ENCODE results near the gene PSME2. TPM values are rescaled to one million over a fixed set of nuclear protein-coding genes. Genes with fewer than 3 reads are reported as not detected.
A peak's percentile ranks its signal among the peaks of the same experiment; 100 is the strongest.

The PSME2 gene
- total and polyA plus RNA-seq, 11 donors, result 51.4 to 360 (median 90.4) TPM

DNA sequence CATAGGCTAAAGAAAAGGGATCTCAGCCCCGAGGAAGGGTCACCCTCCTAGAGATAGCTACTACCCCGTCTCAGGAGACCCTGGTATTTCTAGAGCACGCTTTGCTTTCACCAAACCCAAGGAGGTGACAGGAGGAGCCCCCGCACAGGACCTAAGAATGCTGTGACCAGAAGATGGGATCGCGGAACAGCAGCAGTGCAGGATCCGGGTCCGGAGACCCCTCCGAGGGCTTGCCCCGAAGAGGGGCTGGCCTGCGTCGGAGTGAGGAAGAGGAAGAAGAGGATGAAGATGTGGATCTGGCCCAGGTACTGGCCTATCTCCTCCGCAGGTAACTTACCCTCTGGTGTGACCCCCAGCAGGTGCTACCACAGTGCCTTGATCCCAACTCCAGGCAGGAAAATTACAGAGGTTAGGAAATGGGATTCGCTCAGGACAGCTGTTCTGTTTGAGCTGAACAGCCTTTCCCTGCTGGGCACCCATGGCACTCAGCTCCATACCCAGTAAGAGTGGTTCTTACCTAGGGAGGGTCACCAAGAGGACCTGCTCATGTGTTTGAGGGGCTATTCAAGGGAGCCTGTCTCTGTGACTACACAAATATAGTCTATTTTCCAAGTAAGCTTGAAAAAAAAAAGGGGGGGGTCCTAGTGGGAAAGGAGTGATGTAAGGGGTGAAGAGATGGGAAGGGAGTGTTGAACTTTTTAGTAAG lies 30.8 kb downstream of the PSME2 start:
- no peaks in the 10 kb centered on the region for H3K9me3 ChIP-seq
- H3K4me3 ChIP-seq, result peak overlapping the region; percentile 48 to 79 (median 71)
- H3K27me3 ChIP-seq, result no peaks in the 10 kb centered on the region
- peak overlapping the region in 11 of 12 donors; percentile 44 to 100 (median 97) for H3K27ac ChIP-seq
- TF ChIP-seq POLR2A (IDR thresholded peaks at IDR 0.05), result no peak
- TF ChIP-seq, protein P1, sequence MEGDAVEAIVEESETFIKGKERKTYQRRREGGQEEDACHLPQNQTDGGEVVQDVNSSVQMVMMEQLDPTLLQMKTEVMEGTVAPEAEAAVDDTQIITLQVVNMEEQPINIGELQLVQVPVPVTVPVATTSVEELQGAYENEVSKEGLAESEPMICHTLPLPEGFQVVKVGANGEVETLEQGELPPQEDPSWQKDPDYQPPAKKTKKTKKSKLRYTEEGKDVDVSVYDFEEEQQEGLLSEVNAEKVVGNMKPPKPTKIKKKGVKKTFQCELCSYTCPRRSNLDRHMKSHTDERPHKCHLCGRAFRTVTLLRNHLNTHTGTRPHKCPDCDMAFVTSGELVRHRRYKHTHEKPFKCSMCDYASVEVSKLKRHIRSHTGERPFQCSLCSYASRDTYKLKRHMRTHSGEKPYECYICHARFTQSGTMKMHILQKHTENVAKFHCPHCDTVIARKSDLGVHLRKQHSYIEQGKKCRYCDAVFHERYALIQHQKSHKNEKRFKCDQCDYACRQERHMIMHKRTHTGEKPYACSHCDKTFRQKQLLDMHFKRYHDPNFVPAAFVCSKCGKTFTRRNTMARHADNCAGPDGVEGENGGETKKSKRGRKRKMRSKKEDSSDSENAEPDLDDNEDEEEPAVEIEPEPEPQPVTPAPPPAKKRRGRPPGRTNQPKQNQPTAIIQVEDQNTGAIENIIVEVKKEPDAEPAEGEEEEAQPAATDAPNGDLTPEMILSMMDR (IDR thresholded peaks at IDR 0.05), result no peak
- WGBS, 4 donors, result 1 to 6% (median 3%) methylated on average over 12 to 14 of the region's 14 CpGs
- DNase-seq, result no peak
- peak in 1 of 4 donors; percentile 0 for ATAC-seq
- intact Hi-C loops (cut with DNase I), result loop anchor here in 3 of 10 donors (2.0 kb wide), 4 partner anchors 15 to 73 kb away; partner anchors contain the start of genes EMC9 (in 2 of the 3), FITM1 (in 1 of the 3), IPO4 (in 1 of the 3) and IRF9 (in 1 of the 3)
- H3K4me1 ChIP-seq, result peaks cover 0 to 28% (median 18%) of the 10 kb centered on the region in 12 donors
- peaks cover 0 to 44% (median 38%) of the 10 kb centered on the region in 9 donors for H3K36me3 ChIP-seq

DNA sequence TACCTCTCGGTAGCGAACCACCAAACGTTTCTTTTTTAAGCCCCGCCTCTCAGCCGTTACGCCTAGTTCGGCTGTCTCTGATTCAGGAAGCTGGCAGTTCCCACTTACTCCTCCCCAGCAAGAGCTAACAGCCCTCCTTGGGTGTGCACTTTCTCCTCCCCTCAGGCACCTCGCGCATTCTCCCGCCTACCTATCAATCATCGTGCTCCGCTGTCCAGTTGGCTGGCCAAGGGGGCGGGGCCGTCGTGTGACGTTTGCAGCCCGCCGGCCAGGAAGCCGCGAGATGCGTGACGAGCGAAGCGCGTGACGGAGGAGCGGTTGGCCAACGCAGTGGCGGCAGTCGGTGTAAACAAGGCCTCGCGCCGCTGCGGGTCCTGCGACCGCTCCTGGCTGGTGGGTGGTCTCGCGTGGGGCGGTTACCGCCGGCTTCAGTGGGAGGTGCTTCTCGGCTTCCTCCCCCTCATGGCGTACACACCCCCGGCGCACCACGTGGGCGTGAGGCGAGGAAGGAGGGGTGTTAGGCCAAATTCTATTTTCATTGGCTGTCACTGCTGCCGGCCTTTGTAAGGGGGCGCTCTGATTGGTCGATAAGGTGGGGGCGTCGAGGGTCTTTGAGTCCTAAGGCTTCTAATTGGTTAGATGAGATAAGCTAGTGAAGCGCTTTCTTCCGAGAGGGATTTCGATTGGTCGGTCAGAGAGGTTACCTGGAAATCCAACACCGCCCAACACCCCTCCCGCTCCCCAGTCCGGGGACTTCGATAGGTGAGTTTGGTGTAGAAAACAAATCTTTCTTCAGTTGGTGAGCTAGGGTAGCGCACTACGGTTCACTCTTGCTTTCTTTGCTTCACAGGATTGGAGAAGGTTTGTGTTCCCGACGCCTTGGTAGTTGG lies 31.6 kb downstream of the PSME2 start, which contains the start of the genes DCAF11 and NRL:
DCAF11 (plus strand) TSS at position 246 of the 890 bp plus-strand sequence. CDS start 818 bp downstream, outside the sequence.
NRL (minus strand) TSS at position 418 of the 890 bp plus-strand sequence. CDS start 32,101 bp downstream, outside the sequence.
- Histone ChIP-seq H3K4me1 (peaks cover 0 to 31% (median 18%) of the 10 kb centered on the region in 12 donors), H3K36me3 (peaks cover 0 to 36% (median 30%) of the 10 kb centered on the region in 9 donors), H3K27me3 (no peaks in the 10 kb centered on the region), H3K4me3 (peak within 1 kb of the TSS; percentile 48 to 79 (median 71)), H3K9me3 (no peaks in the 10 kb centered on the region), H3K27ac (peak within 1 kb of the TSS; percentile 95 to 100 (median 97))
- WGBS, 4 donors, result 0% methylated on average over 44 to 65 of the region's 65 CpGs
- TF ChIP-seq, protein P1 (IDR thresholded peaks at IDR 0.05), result peak in 2 of 12 donors; percentile 22 to 36
- TF ChIP-seq POLR2A (IDR thresholded peaks at IDR 0.05), result peak in 1 of 2 donors; percentile 9
- DNase-seq (peak; percentile 99), ATAC-seq (peak; percentile 93 to 95 (median 94))
- intact Hi-C loops (cut with DNase I), result loop anchor here in 5 of 10 donors (1.0 to 5.0 kb wide), 8 partner anchors 16 to 74 kb away; partner anchors contain the start of genes IRF9 (in 3 of the 5), EMC9 (in 2 of the 5), PSME2 (in 2 of the 5) and FITM1 (in 1 of the 5)

DNA sequence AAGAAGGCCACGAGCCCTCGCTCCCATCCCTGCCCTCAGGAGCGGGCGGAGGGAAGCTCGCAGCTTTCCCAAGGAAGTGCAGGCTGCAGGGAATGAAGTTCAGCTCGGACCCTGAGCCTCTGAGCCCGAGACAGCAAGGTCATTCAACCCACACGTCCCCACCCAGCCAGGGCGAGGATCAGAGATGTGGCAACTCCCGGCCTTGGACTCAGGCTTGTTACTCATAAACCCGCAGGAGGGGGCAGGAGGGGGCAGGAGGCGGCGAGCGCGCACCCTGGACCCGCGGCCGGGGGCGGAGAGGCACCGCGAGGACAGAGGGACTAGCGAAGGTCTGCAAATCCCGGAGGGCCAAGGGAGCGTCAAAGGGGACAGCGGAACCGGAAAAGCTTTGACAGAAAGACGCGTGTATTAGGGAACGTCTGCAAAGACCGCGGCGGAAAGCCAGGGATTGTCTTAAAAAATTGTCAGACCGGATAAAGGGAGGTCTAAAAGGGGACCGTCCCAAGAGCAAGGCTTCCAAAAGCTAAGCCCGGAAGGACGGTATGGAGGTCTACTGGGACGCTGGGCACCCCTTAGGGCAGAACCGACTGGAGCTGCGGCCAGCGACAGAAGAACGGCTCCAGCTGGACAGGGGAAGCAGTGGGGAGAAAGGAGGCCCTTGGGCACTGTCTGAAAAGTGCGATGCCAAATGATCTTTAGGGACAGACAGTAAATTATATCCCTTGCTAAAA lies 32.4 kb downstream of the PSME2 start:
- peak overlapping the region; percentile 48 to 79 (median 71) for H3K4me3 ChIP-seq
- TF ChIP-seq, protein P1 (IDR thresholded peaks at IDR 0.05), result peak in 1 of 12 donors; percentile 5
- TF ChIP-seq POLR2A (IDR thresholded peaks at IDR 0.05), result peak in 1 of 2 donors; percentile 59
- 0 to 1% (median 1%) methylated on average over 39 to 42 of the region's 42 CpGs for WGBS, 4 donors
- H3K36me3 ChIP-seq, result peaks cover 0 to 28% (median 22%) of the 10 kb centered on the region in 9 donors
- intact Hi-C loops (cut with DNase I), result loop anchor here in 5 of 10 donors (1.0 to 5.0 kb wide), 8 partner anchors 17 to 75 kb away; partner anchors contain the start of genes IRF9 (in 3 of the 5), EMC9 (in 2 of the 5), PSME2 (in 2 of the 5) and FITM1 (in 1 of the 5)
- DNase-seq (peak; percentile 89 to 92 (median 90)), ATAC-seq (peak; percentile 45 to 64 (median 59))
- peak overlapping the region; percentile 95 to 100 (median 97) for H3K27ac ChIP-seq
- peaks cover 0 to 33% (median 20%) of the 10 kb centered on the region in 12 donors for H3K4me1 ChIP-seq
- H3K9me3 ChIP-seq, result no peaks in the 10 kb centered on the region
- H3K27me3 ChIP-seq, result no peaks in the 10 kb centered on the region

Data from heart left ventricle (tissue), 16 donors.